ENCODE results near the gene CDCP1. TPM values are rescaled to one million over a fixed set of nuclear protein-coding genes. Genes with fewer than 3 reads are reported as not detected.

Gene CDCP1
- total RNA-seq, 1 donor from 2014 or later, result 0.15 TPM

GRCh38 chr3:45051685-45052084, 94.5 kb downstream of the CDCP1 start:
- Mint-ChIP-seq H3K27me3 (ENCODE audit: low read depth) (no peaks in the 10 kb centered on the region), H3K36me3 (ENCODE audit: low read depth) (no peaks in the 10 kb centered on the region), H3K4me1 (ENCODE audit: low read depth) (peaks cover 32% of the 10 kb centered on the region), H3K27ac (ENCODE audit: unreplicated experiment) (no peak overlapping the region), H3K9me3 (ENCODE audit: low read depth) (no peaks in the 10 kb centered on the region), H3K4me3 (ENCODE audit: unreplicated experiment) (no peak overlapping the region)
- no peak for DNase-seq (ENCODE audit: low spot score)
- no peak for TF ChIP-seq CTCF (IDR thresholded peaks at IDR 0.05)

GRCh38 chr3:45049807-45050206, 96.4 kb downstream of the CDCP1 start:
- no peak for DNase-seq (ENCODE audit: low spot score)
- H3K27me3 Mint-ChIP-seq (ENCODE audit: low read depth), result no peaks in the 10 kb centered on the region
- H3K36me3 Mint-ChIP-seq (ENCODE audit: low read depth), result no peaks in the 10 kb centered on the region
- peaks cover 20% of the 10 kb centered on the region for H3K4me1 Mint-ChIP-seq (ENCODE audit: low read depth)
- no peak overlapping the region for H3K27ac Mint-ChIP-seq (ENCODE audit: unreplicated experiment)
- no peak overlapping the region for H3K4me3 Mint-ChIP-seq (ENCODE audit: unreplicated experiment)
- no peaks in the 10 kb centered on the region for H3K9me3 Mint-ChIP-seq (ENCODE audit: low read depth)
- no peak for TF ChIP-seq CTCF (IDR thresholded peaks at IDR 0.05)

GRCh38 chr3:45048244-45048643, 97.9 kb downstream of the CDCP1 start:
- no peak overlapping the region for H3K4me3 Mint-ChIP-seq (ENCODE audit: unreplicated experiment)
- H3K27me3 Mint-ChIP-seq (ENCODE audit: low read depth), result no peaks in the 10 kb centered on the region
- no peaks in the 10 kb centered on the region for H3K36me3 Mint-ChIP-seq (ENCODE audit: low read depth)
- H3K27ac Mint-ChIP-seq (ENCODE audit: unreplicated experiment), result no peak overlapping the region
- TF ChIP-seq CTCF (IDR thresholded peaks at IDR 0.05), result no peak
- H3K9me3 Mint-ChIP-seq (ENCODE audit: low read depth), result no peaks in the 10 kb centered on the region
- H3K4me1 Mint-ChIP-seq (ENCODE audit: low read depth), result peaks cover 15% of the 10 kb centered on the region
- no peak for DNase-seq (ENCODE audit: low spot score)

GRCh38 chr3:45043728-45044299, 102.4 kb downstream of the CDCP1 start:
- H3K4me1 Mint-ChIP-seq (ENCODE audit: low read depth), result peaks cover 25% of the 10 kb centered on the region
- no peak for DNase-seq (ENCODE audit: low spot score)
- no peaks in the 10 kb centered on the region for H3K36me3 Mint-ChIP-seq (ENCODE audit: low read depth)
- no peaks in the 10 kb centered on the region for H3K9me3 Mint-ChIP-seq (ENCODE audit: low read depth)
- H3K27ac Mint-ChIP-seq (ENCODE audit: unreplicated experiment), result peak overlapping the region; percentile 65
- H3K27me3 Mint-ChIP-seq (ENCODE audit: low read depth), result no peaks in the 10 kb centered on the region
- no peak overlapping the region for H3K4me3 Mint-ChIP-seq (ENCODE audit: unreplicated experiment)
- TF ChIP-seq CTCF (IDR thresholded peaks at IDR 0.05), result peak; percentile 74

- no peak overlapping the region for H3K4me3 Mint-ChIP-seq (ENCODE audit: unreplicated experiment)
- no peak for TF ChIP-seq CTCF (IDR thresholded peaks at IDR 0.05)
- H3K36me3 Mint-ChIP-seq (ENCODE audit: low read depth), result no peaks in the 10 kb centered on the region
- no peak for DNase-seq (ENCODE audit: low spot score)
- no peak overlapping the region for H3K27ac Mint-ChIP-seq (ENCODE audit: unreplicated experiment)
- H3K9me3 Mint-ChIP-seq (ENCODE audit: low read depth), result no peaks in the 10 kb centered on the region
- peaks cover 30% of the 10 kb centered on the region for H3K4me1 Mint-ChIP-seq (ENCODE audit: low read depth)
- no peaks in the 10 kb centered on the region for H3K27me3 Mint-ChIP-seq (ENCODE audit: low read depth)
These were observed 104.0 kb downstream of the CDCP1 start for GRCh38 chr3:45042162-45042561.

All from chondrocyte (in vitro differentiated cells).